CD4-positive, alpha-beta T cell treated with Interleukin-17A for 4 hours (primary cell): ENCODE data around the gene HAGHL.

Experiments used
- DNase-seq: peaks from one replicate; pipeline ENCODE4 v3.0.0-alpha.2; 2020; ENCODE audit warnings: mixed read lengths

HAGHL gene

GRCh38 chr16:722835-723633 lies 3.9 kb upstream of the HAGHL start:
- DNase-seq, result no peak

DNA sequence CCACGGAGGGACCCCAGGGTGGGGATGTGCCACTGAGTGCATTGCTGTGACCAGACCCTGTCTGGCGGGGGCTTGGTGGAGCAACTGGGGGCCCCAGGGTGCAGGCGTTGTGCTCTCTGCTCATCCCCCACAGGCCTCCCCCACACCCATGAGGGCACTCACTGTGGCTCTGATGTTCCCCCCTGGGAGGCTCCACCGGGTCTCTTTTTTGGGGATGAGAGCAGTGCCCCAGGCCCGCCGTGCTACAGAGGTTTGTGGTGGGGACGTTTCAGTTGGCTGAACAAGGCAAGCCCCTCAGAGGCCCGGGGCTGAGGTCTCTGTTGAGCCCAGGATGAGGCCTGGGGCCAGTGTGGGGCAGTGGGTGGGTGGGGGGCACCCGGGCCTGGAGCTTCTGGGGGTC lies 3.2 kb upstream of the HAGHL start:
- DNase-seq, result no peak

- no peak for DNase-seq
Measured at GRCh38 chr16:724188-725040, 2.5 kb upstream of the HAGHL start.

GRCh38 chr16:725041-725376 lies 1.9 kb upstream of the HAGHL start:
- DNase-seq, result no peak

- no peak for DNase-seq
Measured at GRCh38 chr16:725463-726187, 1.3 kb upstream of the HAGHL start.

DNA sequence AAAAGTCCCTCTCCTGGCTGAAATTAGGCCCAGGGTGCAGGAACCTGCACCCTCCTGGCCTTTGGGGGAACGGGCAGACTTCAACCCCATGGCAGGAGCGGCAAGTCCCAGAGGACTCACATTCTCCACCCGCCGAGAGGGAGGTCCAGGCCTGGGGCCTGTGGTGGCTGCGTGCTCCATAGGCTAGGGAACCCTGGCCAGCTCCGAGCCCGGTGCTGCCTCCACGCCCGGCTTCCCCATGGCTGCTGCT lies 793 bp upstream of the HAGHL start:
- no peak for DNase-seq

DNA sequence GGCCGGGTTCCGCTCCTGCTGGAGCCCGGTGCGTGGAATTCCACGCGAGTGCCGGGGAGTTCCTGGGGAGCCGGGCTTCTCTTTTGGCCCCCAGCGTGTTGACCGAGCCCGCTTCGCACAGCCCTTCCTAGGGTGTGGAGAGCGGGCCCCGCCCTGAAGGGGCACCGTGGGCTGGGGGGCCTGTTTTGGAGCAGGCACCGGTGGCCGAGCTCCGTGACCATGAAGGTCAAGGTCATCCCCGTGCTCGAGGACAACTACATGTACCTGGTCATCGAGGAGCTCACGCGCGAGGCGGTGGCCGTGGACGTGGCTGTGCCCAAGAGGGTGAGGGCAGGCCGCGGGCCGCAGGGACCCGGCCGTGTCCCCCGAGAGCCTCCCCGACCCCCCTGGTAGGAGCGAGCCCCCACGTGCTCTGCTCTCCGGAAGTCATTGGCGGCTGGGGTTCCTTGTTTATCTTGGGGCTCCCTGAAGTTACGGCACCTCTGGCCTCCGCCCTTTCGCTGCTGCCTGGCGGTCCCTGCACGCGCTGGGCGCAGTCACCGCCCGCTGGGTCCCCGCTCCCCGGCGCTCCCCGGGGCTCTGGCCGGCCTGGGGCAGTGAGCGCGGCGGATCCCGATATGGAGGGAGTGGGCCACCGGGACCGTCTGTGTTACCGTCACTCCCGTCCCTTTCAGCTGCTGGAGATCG lies 528 bp downstream of the HAGHL start:
- peak; percentile 44 for DNase-seq

- DNase-seq, result peak; percentile 65
Measured at GRCh38 chr16:728131-728889, 1.4 kb downstream of the HAGHL start.

DNA sequence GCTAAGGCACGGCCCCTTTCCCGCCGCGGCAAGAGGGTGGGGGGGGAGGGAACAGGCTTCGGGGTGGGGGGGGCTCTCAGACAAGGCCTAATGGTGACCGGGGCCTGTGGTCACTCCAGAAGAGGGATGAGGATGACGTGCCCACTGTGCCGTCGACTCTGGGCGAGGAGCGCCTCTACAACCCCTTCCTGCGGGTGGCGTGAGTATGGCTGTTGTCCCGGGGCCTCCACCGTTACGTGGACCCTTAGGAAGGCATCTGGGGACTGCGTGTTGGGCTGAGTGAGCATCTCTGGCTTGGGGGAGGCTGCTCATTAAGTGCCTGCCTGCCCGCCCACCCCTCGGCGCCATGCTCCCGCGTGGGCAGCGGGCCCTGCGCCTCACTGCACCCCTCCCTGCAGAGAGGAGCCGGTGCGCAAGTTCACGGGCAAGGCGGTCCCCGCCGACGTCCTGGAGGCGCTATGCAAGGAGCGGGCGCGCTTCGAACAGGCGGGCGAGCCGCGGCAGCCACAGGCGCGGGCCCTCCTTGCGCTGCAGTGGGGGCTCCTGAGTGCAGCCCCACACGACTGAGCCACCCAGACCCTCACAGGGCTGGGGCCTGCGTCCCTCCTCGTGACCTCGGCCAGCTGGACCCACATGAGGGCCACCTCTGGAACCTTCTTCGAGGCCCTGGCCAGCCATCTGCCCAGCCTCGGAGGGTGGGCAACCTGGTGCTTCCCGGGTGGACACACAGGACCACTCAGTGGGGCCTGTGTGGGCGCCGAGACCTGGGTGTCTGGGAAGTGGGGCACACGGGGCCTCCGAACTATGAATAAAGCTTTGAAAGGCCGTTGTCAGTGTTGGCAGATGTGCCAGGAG lies 2.2 kb downstream of the HAGHL start:
- no peak for DNase-seq

DNA sequence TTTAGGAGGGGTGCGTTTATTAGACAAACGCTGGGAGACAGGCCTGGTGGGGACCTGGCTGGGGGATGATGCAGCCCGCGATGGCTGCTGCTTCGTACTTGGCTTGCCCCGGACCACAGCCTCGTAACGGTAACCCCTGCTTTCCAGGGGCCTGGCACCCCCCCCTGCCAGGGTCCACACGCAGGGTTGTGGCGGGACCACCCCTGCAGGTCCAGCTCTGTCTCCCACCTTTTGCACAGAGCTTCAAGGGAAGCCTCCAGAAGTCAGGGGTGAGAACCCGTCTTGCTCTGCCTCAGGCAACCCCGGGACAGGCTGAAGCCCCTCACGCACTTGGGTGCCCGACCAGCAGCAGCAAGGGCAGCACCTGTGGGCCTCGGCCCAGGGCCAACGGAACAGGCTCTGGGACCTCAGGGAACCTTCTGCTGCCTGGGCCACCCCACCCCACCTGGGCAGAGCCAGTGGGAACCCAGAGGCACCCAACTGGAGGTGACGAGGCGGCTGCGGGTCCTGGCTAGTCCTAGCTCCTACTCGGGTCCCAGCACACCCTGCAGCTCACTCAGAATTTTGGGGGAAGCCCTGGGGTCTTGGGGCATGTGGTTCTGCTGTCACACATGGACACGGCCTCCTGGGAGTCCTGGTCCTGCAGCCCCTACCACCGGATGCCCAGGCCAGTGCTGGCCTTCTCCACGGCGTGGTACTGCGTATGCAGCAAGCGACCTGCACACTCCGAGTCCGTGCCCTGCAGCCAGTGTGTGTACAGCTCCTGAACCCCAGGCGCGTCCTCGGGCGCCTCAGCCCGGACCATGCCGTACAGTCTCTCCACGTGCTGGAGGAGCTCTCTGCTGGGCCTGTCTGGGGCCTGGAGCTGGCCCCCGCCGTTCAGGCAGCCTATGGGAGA lies 3.1 kb downstream of the HAGHL start:
- DNase-seq, result no peak

GRCh38 chr16:730666-731509 lies 4.0 kb downstream of the HAGHL start:
- no peak for DNase-seq

DNA sequence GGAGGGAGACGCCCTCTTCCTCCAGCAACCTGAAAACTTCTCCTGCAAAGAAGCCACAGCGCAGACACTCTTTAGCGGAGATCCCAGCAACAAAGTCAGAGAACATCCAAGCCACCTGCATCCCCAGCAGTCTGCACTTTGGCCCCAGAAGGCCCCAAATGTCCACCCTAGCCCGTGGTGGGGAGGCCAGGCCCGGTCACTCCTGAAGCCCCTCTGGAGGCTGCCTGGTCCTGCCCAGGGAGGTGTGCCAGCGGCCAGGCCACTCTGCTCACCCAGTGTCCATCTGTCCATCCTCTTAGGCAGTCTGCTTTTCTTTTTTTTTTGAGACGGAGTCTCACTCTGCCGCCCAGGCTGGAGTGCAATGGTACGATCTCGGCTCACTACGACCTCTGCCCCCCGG lies 5.4 kb downstream of the HAGHL start:
- no peak for DNase-seq

- peak; percentile 28 for DNase-seq
Measured at GRCh38 chr16:732936-733335, 6.0 kb downstream of the HAGHL start.

DNA sequence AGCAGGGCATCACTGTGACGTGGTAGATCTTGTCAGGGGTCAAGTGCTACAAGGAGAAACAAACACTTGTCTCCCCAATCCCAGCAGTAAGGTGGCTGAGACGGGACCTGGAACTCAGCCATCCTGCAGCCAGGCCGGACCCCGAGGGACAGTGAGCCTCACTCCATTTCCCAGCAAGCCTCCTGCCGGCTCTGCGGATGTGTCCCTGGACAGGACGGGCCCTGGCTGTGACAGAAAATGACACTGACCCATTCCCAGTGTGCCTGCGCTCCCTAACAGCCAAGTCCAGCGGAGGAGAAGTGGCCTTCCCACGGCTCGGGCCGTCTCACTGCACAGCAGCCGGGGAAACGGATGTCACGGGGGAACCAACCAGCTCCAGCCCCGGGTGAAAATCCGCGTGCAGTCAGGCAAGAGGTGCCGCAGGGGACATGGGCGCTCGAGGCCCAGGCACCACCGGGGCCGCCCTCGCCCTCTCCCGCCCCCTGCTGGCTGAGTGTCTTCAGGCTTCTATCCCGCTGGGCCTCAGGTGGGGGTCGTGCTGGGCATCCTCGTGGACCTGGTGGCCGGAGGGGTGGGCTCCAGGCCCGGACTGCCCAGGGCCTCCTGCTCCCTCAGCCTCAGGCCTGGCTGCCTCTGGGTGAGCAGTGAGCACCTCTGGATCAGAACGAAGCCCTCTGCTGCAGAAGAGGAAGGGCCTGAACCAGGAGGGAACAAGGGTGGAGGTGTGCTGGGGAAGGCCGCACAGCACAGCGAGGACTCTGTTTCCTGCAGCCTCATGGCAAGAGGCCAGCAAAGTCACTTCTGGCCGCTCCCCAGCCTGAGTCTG lies 6.7 kb downstream of the HAGHL start:
- peak; percentile 67 for DNase-seq

- no peak for DNase-seq
Measured at GRCh38 chr16:734208-734980, 7.5 kb downstream of the HAGHL start.

GRCh38 chr16:734981-735881 lies 8.3 kb downstream of the HAGHL start:
- no peak for DNase-seq
